Adrenal gland (tissue), 12 donors: Measurements from ENCODE around the gene IQGAP2. TPM values are rescaled to one million over a fixed set of nuclear protein-coding genes. Genes with fewer than 3 reads are reported as not detected.

Experiments
- DNase-seq, 7 donors: peaks; one replicate each; pipeline ENCODE4 v3.0.0-alpha.2; 2019 to 2020
- H3K27ac ChIP-seq, 5 donors: fragments of 200-600 bp; sonication (generic) in 4 of 5; 1 replicate in 3 of 5; 2 replicates in 2 of 5; pipeline versions ENCODE4 v1.5.1 to v1.8.0; 2016 to 2020; ENCODE audit warnings: mild to moderate bottlenecking in 1 of 5
- H3K27me3 ChIP-seq: fragments of 200-600 bp; 2 replicates; pipeline ENCODE4 v1.8.0; 2021
- H3K36me3 ChIP-seq, 2 donors: fragments of 200-600 bp; replicated peaks in 1 of 2; 1 replicate in 1 of 2; 2 replicates in 1 of 2; pipeline versions ENCODE4 v1.5.1 to v1.8.0; 2018 to 2022
- H3K4me1 ChIP-seq, 2 donors: fragments of 200-600 bp; replicated peaks in 1 of 2; 1 replicate in 1 of 2; 2 replicates in 1 of 2; pipeline versions ENCODE4 v1.5.1 to v1.8.0; 2018 to 2021
- H3K4me3 ChIP-seq, 4 donors: fragments of 200-600 bp; sonication (generic) in 3 of 4; one replicate each; pipeline ENCODE4 v1.5.1; 2016 to 2018
- H3K9me3 ChIP-seq, 3 donors: fragments of 200-600 bp; sonication (generic) in 1 of 3; replicated peaks in 1 of 3; 1 replicate in 2 of 3; 2 replicates in 1 of 3; pipeline versions ENCODE4 v1.5.1 to v1.8.0; 2016 to 2021
- CTCF ChIP-seq, 6 experiments: fragments of 450-650 bp in 4 of 6; fragments of 200-600 bp in 2 of 6; sonication (generic) in 1 of 6; IDR thresholded peaks; 1 replicate in 5 of 6; 2 replicates in 1 of 6; pipeline versions ENCODE4 v1.5.1 to v1.8.0; 2016 to 2021; ENCODE audit warnings: antibody characterized with exemption in 6 of 6, mild to moderate bottlenecking in 2 of 6, moderate library complexity in 1 of 6
- POLR2A ChIP-seq, 2 donors: fragments of 450-650 bp; IDR thresholded peaks; one replicate each; pipeline ENCODE4 v1.6.1; 2017; ENCODE audit warnings: antibody characterized with exemption in 2 of 2, mild to moderate bottlenecking in 2 of 2, moderate library complexity in 1 of 2
- WGBS, 4 donors: extraction: QIAGEN DNeasy Blood & Tissue Kit in 2 of 4; methylation state at CpG; one replicate each; pipeline versions ENCODE4 v1.1.5 to v1.1.7; 2013 to 2017; 5-methylcytosine and 5-hydroxymethylcytosine counted together
- intact Hi-C, 2 donors: fragments of 100-400 bp; cut with DNase I; formaldehyde crosslinking; loops; one replicate each; pipeline versions ENCODE4 v1.14.1 to v1.15.0; 2022 to 2023
- polyA plus RNA-seq, 3 donors: library from polyadenylated mRNA; stranded (reverse); fragments of 200-250 nt in 2 of 3; fragments of 350-450 nt in 1 of 3; fragmentation: Illumina TruSeq in 1 of 3; extraction: RNeasy Lipid Tissue Mini Kit (QIAGEN cat#74804) in 1 of 3; gene quantifications; one replicate each; pipeline ENCODE4 v1.2.3, GENCODE V29; 2013 to 2014
- total RNA-seq, 9 donors: library from RNA; depleted of rRNA in 4 of 9; stranded (reverse); fragments of >200 nt in 4 of 9; fragments of 120-200 nt in 1 of 9; fragmentation: NEBNext Ultra II Directional in 1 of 9; extraction: Animal tissue kit (Norgen Biotek cat#: 25700) in 1 of 9; gene quantifications; one replicate each; pipeline versions ENCODE4 v1.1.0 to v1.2.4, GENCODE V29; 2013 to 2023
- donor health status: healthy with polysubstance abuse.
- donor health status: Bipolar disorder and iron deficiency.
- donor health status: DM: yes; HTN: yes; CAD: no.
- donor health status: DM: no; HTN: no; CAD: no.
- donor health status: DM: no; HTN: no; CAD: no.
- donor health status: DM: yes; HTN: yes; CAD: no.

Gene IQGAP2
- total and polyA plus RNA-seq, 12 donors = 14.9 to 77.3 (median 36.1) TPM

- Histone ChIP-seq H3K4me1 (no peaks in the 10 kb centered on the region), H3K36me3 (no peaks in the 10 kb centered on the region), H3K9me3 (no peaks in the 10 kb centered on the region), H3K27me3 (no peaks in the 10 kb centered on the region), H3K27ac (no peak overlapping the region), H3K4me3 (no peak overlapping the region)
- 58 to 65% (median 62%) methylated on average over 8 of the region's 8 CpGs for WGBS, 4 donors
- DNase-seq = no peak
- TF ChIP-seq POLR2A (IDR thresholded peaks at IDR 0.05) (no peak), CTCF (IDR thresholded peaks at IDR 0.05) (no peak)
- intact Hi-C loops = no loop called here
Observed at GRCh38 chr5:76625087-76625815, 222.2 kb downstream of the IQGAP2 start.

- Histone ChIP-seq H3K27me3 (no peaks in the 10 kb centered on the region), H3K36me3 (no peaks in the 10 kb centered on the region), H3K9me3 (no peaks in the 10 kb centered on the region), H3K27ac (no peak overlapping the region), H3K4me3 (no peak overlapping the region), H3K4me1 (no peaks in the 10 kb centered on the region)
- DNase-seq = peak in 1 of 7 donors; percentile 8
- intact Hi-C loops = no loop called here
- WGBS, 4 donors = 78 to 89% (median 82%) methylated on average over 6 of the region's 6 CpGs
- no peak for TF ChIP-seq CTCF (IDR thresholded peaks at IDR 0.05)
- no peak for TF ChIP-seq POLR2A (IDR thresholded peaks at IDR 0.05)
Observed at GRCh38 chr5:76626738-76627137, 223.7 kb downstream of the IQGAP2 start.

- 46 to 100% (median 94%) methylated on average over 4 of the region's 4 CpGs for WGBS, 4 donors
- H3K4me1 ChIP-seq = peaks cover 0 to 10% of the 10 kb centered on the region in 2 donors
- H3K36me3 ChIP-seq = no peaks in the 10 kb centered on the region
- intact Hi-C loops = no loop called here
- H3K27me3 ChIP-seq = no peaks in the 10 kb centered on the region
- H3K27ac ChIP-seq = no peak overlapping the region
- H3K9me3 ChIP-seq = no peaks in the 10 kb centered on the region
- no peak overlapping the region for H3K4me3 ChIP-seq
- DNase-seq = no peak
- TF ChIP-seq POLR2A (IDR thresholded peaks at IDR 0.05) (no peak), CTCF (IDR thresholded peaks at IDR 0.05) (no peak)
Observed at GRCh38 chr5:76634661-76635060, 231.6 kb downstream of the IQGAP2 start.

GRCh38 chr5:76637490-76637889 is 234.4 kb downstream of the IQGAP2 start:
- no peaks in the 10 kb centered on the region for H3K9me3 ChIP-seq
- no peaks in the 10 kb centered on the region for H3K36me3 ChIP-seq
- 92 to 97% (median 94%) methylated on average over 2 of the region's 2 CpGs for WGBS, 4 donors
- no peak overlapping the region for H3K4me3 ChIP-seq
- intact Hi-C loops = no loop called here
- TF ChIP-seq CTCF (IDR thresholded peaks at IDR 0.05) (no peak), POLR2A (IDR thresholded peaks at IDR 0.05) (no peak)
- peaks cover 0 to 10% of the 10 kb centered on the region in 2 donors for H3K4me1 ChIP-seq
- H3K27me3 ChIP-seq = no peaks in the 10 kb centered on the region
- no peak overlapping the region for H3K27ac ChIP-seq
- DNase-seq = no peak
